ENCODE results near the gene CTNND2.

GRCh38 chr5:11371021-11371420 lies 533.2 kb downstream of the CTNND2 start:
- TF ChIP-seq CTCF (IDR thresholded peaks at IDR 0.05; ENCODE audit: borderline replicate concordance, extremely low read depth, low read length, poor library complexity, severe bottlenecking): no peak
- no peak for TF ChIP-seq EZH2 (IDR thresholded peaks at IDR 0.05; ENCODE audit: borderline replicate concordance, low read depth, low read length, severe bottlenecking)

Measured in DND-41 (cell line).